WTC11 (cell line): ENCODE results near the gene VSX2. TPM values are rescaled to one million over a fixed set of nuclear protein-coding genes. Genes with fewer than 3 reads are reported as not detected.

Source experiments
- ATAC-seq: fragments of 200-7000 bp; cut with Tn5 transposase; 2 replicates; pipeline ENCODE4 v1.10.0; 2021; ENCODE audit warnings: mild to moderate bottlenecking, moderate library complexity
- CTCF ChIA-PET: fragments of 300-600 bp; sonication (Branson Sonifier 250); formaldehyde crosslinking; loops from one replicate; lab custom pipeline; 2021; ENCODE audit warnings: antibody characterized with exemption; lab: Charles Lee
- POLR2A ChIA-PET: fragments of 350-600 bp; sonication (Branson Sonifier 250); formaldehyde crosslinking; loops from one replicate; lab custom pipeline; 2021; ENCODE audit warnings: antibody characterized with exemption; lab: Charles Lee
- DNase-seq: peaks from one replicate; pipeline ENCODE4 v3.0.0; 2021; ENCODE audit warnings: low spot score
- H3K27ac Mint-ChIP-seq: 2 replicates; pipeline ENCODE4 v1.8.0; 2021; ENCODE audit warnings: mixed read lengths
- H3K27me3 Mint-ChIP-seq: 2 replicates; pipeline ENCODE4 v1.8.0; 2021; ENCODE audit warnings: low read depth, mild to moderate bottlenecking, moderate library complexity, mixed read lengths
- H3K36me3 Mint-ChIP-seq: 2 replicates; pipeline ENCODE4 v1.8.0; 2021; ENCODE audit warnings: mixed read lengths
- H3K4me1 Mint-ChIP-seq: 2 replicates; pipeline ENCODE4 v1.8.0; 2022; ENCODE audit warnings: mixed read lengths
- H3K4me3 Mint-ChIP-seq: 2 replicates; pipeline ENCODE4 v1.8.0; 2021; ENCODE audit warnings: mild to moderate bottlenecking, moderate library complexity, mixed read lengths
- H3K9me3 Mint-ChIP-seq: 2 replicates; pipeline ENCODE4 v1.8.0; 2021; ENCODE audit warnings: mixed read lengths
- ELF4 ChIP-seq: sonication (generic); formaldehyde crosslinking; IDR thresholded peaks from 2 replicates; pipeline ENCODE4 v1.8.1; 2022; ENCODE audit warnings: low read depth, mild to moderate bottlenecking, moderate library complexity, missing genetic modification reagents
- FOXJ3 ChIP-seq: sonication (generic); formaldehyde crosslinking; IDR thresholded peaks from 2 replicates; pipeline ENCODE4 v1.9.0; 2021; ENCODE audit warnings: missing genetic modification reagents, mild to moderate bottlenecking, borderline replicate concordance
- FOXP1 ChIP-seq: sonication (generic); formaldehyde crosslinking; IDR thresholded peaks from 2 replicates; pipeline ENCODE4 v1.8.0; 2022; ENCODE audit warnings: missing genetic modification reagents, mild to moderate bottlenecking, moderate library complexity, borderline replicate concordance
- GABPB1 ChIP-seq: sonication (generic); formaldehyde crosslinking; IDR thresholded peaks from 2 replicates; pipeline ENCODE4 v1.8.1; 2023; ENCODE audit warnings: mild to moderate bottlenecking, missing genetic modification reagents
- IRF2 ChIP-seq: sonication (generic); formaldehyde crosslinking; IDR thresholded peaks from 2 replicates; pipeline ENCODE4 v1.8.0; 2022; ENCODE audit warnings: low read depth, missing genetic modification reagents, borderline replicate concordance
- JUN ChIP-seq: sonication (generic); formaldehyde crosslinking; IDR thresholded peaks from 2 replicates; pipeline ENCODE4 v1.8.0; 2023; ENCODE audit warnings: mild to moderate bottlenecking, missing genetic modification reagents
- MXD4 ChIP-seq: fragments of 250-450 bp; sonication (Bioruptor Pico); IDR thresholded peaks from 2 replicates; pipeline ENCODE4 v1.8.0; 2021; ENCODE audit warnings: mild to moderate bottlenecking, moderate library complexity, borderline replicate concordance
- ZNF263 ChIP-seq: sonication (generic); formaldehyde crosslinking; IDR thresholded peaks from 2 replicates; pipeline ENCODE4 v1.8.1; 2022; ENCODE audit warnings: low read depth, mild to moderate bottlenecking, moderate library complexity, missing genetic modification reagents
- ZNF671 ChIP-seq: fragments of 250-450 bp; sonication (Bioruptor Pico); IDR thresholded peaks from 2 replicates; pipeline ENCODE4 v1.8.0; 2021; ENCODE audit warnings: mild to moderate bottlenecking
- total RNA-seq: library from RNA; stranded (reverse); gene quantifications from 3 replicates; pipeline ENCODE4 v1.2.3, GENCODE V29; 2021
- TF ChIP-seq, protein P1 (sequence below): fragments of 250-450 bp; sonication (Bioruptor Pico); IDR thresholded peaks from 2 replicates; pipeline ENCODE4 v1.9.0; 2021; ENCODE audit warnings: mild to moderate bottlenecking, borderline replicate concordance
- TF ChIP-seq, protein P2 (sequence below): sonication (generic); formaldehyde crosslinking; IDR thresholded peaks from 2 replicates; pipeline ENCODE4 v1.8.1; 2023; ENCODE audit warnings: mild to moderate bottlenecking, missing genetic modification reagents, moderate library complexity
- TF ChIP-seq, protein P3 (sequence below): sonication (generic); formaldehyde crosslinking; IDR thresholded peaks from 2 replicates; pipeline ENCODE4 v1.8.1; 2023; ENCODE audit warnings: mild to moderate bottlenecking, missing genetic modification reagents
- TF ChIP-seq, protein P4 (sequence below): fragments of 250-450 bp; sonication (Bioruptor Pico); conservative IDR thresholded peaks from 2 replicates; pipeline ENCODE4 v1.9.0; 2021; ENCODE audit warnings: mild to moderate bottlenecking
- TF ChIP-seq, protein P5 (sequence below): fragments of 250-450 bp; sonication (Bioruptor Pico); IDR thresholded peaks from 2 replicates; pipeline ENCODE4 v1.8.0; 2021; ENCODE audit warnings: mild to moderate bottlenecking
- TF ChIP-seq, protein P6 (sequence below): sonication (generic); formaldehyde crosslinking; IDR thresholded peaks from 2 replicates; pipeline ENCODE4 v1.8.0; 2022; ENCODE audit warnings: mild to moderate bottlenecking, missing genetic modification reagents
- TF ChIP-seq, protein P7 (sequence below): sonication (generic); formaldehyde crosslinking; conservative IDR thresholded peaks from 2 replicates; pipeline ENCODE4 v1.8.1; 2022; ENCODE audit warnings: mild to moderate bottlenecking, missing genetic modification reagents

Gene VSX2
- total RNA-seq, 1 experiment from 2014 or later: not detected

DNA sequence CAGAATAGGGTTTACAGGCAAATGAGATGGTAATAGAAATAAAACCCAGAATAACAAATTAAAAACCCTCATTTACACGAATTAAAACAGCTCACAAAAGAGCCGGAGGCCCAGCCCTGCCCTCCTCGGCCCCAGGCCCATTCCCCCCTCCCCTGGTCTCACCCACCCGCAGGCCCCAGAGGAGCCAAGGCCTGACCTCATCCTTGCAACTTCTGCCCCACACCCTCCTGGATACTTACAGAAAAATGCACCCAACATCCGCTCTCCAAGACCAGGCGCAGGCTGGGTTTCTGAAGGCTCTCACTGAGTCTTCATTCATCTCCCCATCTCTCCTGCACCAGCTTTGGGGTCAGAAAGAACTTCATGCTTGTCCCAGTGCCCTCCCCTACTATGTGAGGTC is 16.2 kb upstream of the VSX2 start (continued):
- TF ChIP-seq, protein P1, sequence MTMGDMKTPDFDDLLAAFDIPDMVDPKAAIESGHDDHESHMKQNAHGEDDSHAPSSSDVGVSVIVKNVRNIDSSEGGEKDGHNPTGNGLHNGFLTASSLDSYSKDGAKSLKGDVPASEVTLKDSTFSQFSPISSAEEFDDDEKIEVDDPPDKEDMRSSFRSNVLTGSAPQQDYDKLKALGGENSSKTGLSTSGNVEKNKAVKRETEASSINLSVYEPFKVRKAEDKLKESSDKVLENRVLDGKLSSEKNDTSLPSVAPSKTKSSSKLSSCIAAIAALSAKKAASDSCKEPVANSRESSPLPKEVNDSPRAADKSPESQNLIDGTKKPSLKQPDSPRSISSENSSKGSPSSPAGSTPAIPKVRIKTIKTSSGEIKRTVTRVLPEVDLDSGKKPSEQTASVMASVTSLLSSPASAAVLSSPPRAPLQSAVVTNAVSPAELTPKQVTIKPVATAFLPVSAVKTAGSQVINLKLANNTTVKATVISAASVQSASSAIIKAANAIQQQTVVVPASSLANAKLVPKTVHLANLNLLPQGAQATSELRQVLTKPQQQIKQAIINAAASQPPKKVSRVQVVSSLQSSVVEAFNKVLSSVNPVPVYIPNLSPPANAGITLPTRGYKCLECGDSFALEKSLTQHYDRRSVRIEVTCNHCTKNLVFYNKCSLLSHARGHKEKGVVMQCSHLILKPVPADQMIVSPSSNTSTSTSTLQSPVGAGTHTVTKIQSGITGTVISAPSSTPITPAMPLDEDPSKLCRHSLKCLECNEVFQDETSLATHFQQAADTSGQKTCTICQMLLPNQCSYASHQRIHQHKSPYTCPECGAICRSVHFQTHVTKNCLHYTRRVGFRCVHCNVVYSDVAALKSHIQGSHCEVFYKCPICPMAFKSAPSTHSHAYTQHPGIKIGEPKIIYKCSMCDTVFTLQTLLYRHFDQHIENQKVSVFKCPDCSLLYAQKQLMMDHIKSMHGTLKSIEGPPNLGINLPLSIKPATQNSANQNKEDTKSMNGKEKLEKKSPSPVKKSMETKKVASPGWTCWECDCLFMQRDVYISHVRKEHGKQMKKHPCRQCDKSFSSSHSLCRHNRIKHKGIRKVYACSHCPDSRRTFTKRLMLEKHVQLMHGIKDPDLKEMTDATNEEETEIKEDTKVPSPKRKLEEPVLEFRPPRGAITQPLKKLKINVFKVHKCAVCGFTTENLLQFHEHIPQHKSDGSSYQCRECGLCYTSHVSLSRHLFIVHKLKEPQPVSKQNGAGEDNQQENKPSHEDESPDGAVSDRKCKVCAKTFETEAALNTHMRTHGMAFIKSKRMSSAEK: no peak
- TF ChIP-seq FOXP1 (CRISPR knock-in tag) (no peak), MXD4 (CRISPR knock-in tag) (no peak)

DNA sequence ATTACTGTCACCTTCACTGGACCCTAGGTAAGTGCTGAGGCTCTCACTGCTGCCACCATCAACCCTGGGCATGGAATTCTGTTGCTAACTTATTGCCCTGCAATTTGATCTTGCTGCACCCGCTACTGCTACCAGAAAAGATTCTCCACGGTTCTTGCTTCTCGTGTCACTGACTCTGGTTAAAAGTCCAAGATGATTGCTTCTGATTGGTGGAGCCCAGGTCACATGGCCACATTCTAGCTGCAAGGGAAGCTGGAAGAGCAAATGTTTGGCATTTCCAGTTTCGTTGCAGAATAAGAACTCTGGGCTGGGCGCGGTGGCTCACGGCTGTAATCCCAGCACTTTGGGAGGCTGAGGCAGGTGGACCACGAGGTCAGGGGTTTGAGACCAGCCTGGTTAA is 7.5 kb upstream of the VSX2 start:
- no peak for DNase-seq
- ATAC-seq: no peak
- Mint-ChIP-seq H3K9me3 (peaks cover 13% of the 10 kb centered on the region), H3K27me3 (peaks cover 46% of the 10 kb centered on the region), H3K4me3 (no peak overlapping the region), H3K4me1 (no peaks in the 10 kb centered on the region), H3K27ac (no peak overlapping the region), H3K36me3 (peaks cover 3% of the 10 kb centered on the region; the same call in 1 of the 2 replicates)
- ChIA-PET CTCF (no interaction called here), POLR2A (no interaction called here)
- TF ChIP-seq, protein P2, sequence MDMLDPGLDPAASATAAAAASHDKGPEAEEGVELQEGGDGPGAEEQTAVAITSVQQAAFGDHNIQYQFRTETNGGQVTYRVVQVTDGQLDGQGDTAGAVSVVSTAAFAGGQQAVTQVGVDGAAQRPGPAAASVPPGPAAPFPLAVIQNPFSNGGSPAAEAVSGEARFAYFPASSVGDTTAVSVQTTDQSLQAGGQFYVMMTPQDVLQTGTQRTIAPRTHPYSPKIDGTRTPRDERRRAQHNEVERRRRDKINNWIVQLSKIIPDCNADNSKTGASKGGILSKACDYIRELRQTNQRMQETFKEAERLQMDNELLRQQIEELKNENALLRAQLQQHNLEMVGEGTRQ (CRISPR knock-in tag): peak; percentile 47; the same call in 1 of the 2 replicates
- TF ChIP-seq, protein P3, sequence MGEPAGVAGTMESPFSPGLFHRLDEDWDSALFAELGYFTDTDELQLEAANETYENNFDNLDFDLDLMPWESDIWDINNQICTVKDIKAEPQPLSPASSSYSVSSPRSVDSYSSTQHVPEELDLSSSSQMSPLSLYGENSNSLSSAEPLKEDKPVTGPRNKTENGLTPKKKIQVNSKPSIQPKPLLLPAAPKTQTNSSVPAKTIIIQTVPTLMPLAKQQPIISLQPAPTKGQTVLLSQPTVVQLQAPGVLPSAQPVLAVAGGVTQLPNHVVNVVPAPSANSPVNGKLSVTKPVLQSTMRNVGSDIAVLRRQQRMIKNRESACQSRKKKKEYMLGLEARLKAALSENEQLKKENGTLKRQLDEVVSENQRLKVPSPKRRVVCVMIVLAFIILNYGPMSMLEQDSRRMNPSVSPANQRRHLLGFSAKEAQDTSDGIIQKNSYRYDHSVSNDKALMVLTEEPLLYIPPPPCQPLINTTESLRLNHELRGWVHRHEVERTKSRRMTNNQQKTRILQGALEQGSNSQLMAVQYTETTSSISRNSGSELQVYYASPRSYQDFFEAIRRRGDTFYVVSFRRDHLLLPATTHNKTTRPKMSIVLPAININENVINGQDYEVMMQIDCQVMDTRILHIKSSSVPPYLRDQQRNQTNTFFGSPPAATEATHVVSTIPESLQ (CRISPR knock-in tag): no peak

DNA sequence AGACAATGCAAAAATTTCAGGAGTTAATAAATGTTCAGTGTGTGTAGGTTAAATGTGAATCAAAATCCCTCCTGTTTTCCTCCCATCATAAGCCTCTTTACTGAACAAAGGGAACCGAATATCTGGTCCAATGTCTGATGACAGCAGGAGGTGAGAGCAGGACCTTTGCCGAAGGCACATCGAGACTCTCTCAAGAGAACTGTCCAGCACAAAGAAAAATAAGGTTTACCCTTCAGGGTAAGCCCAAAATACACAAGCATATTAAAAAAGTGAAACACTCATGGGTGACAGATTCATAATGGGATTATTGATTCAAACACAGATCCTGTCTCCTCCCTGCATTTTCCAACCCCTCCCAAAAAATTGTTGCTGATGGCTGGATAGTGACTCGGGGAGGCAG is 4.2 kb upstream of the VSX2 start:
- Mint-ChIP-seq H3K9me3 (peaks cover 13% of the 10 kb centered on the region), H3K27me3 (peaks cover 68% of the 10 kb centered on the region), H3K4me3 (no peak overlapping the region)
- TF ChIP-seq, protein P4, sequence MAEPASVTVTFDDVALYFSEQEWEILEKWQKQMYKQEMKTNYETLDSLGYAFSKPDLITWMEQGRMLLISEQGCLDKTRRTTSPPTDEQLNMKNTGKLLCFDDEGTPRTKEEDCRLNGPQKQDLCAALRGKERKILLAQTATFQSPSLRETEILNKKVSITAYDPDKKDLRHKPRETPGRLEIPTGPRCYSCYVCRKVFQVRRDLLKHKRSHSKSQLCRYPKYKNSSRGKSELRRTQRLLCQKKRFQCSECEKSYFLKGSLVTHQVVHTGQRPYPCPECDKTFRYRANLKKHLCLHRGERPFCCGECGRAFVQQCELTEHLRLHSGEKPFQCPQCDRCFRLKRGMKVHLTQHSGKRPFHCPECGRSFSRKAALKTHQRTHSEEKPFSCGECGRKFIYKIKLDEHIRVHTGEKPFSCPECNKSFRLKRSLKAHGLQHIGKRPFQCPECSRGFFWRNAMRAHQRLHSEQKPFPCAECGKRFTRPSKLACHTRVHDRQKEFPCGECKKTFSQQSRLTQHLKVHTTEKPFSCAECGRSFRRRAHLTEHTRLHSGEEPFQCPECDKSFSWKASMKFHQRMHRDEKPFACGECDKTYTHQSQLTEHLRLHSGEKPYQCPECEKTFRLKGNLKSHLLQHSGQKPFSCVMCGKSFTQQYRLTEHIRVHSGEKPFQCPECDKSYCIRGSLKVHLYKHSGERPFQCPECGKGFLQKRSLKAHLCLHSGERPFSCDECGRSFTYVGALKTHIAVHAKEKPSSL (CRISPR knock-in tag): no peak
- TF ChIP-seq IRF2 (CRISPR knock-in tag) (no peak), MXD4 (CRISPR knock-in tag) (no peak), ZNF671 (CRISPR knock-in tag) (no peak), JUN (no peak), ELF4 (CRISPR knock-in tag) (no peak), GABPB1 (no peak), FOXJ3 (CRISPR knock-in tag) (no peak), ZNF263 (CRISPR knock-in tag) (no peak)
- TF ChIP-seq, protein P5, sequence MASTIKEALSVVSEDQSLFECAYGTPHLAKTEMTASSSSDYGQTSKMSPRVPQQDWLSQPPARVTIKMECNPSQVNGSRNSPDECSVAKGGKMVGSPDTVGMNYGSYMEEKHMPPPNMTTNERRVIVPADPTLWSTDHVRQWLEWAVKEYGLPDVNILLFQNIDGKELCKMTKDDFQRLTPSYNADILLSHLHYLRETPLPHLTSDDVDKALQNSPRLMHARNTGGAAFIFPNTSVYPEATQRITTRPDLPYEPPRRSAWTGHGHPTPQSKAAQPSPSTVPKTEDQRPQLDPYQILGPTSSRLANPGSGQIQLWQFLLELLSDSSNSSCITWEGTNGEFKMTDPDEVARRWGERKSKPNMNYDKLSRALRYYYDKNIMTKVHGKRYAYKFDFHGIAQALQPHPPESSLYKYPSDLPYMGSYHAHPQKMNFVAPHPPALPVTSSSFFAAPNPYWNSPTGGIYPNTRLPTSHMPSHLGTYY: no peak
- TF ChIP-seq, protein P6, sequence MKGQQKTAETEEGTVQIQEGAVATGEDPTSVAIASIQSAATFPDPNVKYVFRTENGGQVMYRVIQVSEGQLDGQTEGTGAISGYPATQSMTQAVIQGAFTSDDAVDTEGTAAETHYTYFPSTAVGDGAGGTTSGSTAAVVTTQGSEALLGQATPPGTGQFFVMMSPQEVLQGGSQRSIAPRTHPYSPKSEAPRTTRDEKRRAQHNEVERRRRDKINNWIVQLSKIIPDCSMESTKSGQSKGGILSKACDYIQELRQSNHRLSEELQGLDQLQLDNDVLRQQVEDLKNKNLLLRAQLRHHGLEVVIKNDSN: no peak
- TF ChIP-seq, protein P7, sequence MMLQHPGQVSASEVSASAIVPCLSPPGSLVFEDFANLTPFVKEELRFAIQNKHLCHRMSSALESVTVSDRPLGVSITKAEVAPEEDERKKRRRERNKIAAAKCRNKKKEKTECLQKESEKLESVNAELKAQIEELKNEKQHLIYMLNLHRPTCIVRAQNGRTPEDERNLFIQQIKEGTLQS (CRISPR knock-in tag): no peak

More for the DNA sequence above, 4.2 kb upstream of the VSX2 start:
- peaks cover 3% of the 10 kb centered on the region; the same call in 1 of the 2 replicates for H3K36me3 Mint-ChIP-seq
- no peaks in the 10 kb centered on the region for H3K4me1 Mint-ChIP-seq
- POLR2A ChIA-PET: no interaction called here
- ATAC-seq: no peak
- no peak for DNase-seq
- H3K27ac Mint-ChIP-seq: no peak overlapping the region
- CTCF ChIA-PET: no interaction called here
